SK-N-SH treated with all-trans-retinoic acid at 6 μM for 48 hours (cell line): Measurements from ENCODE around the gene MRPL21.

Source experiments
- ATAC-seq: fragments of 200-7000 bp; cut with Tn5 transposase; 3 replicates; pipeline ENCODE4 v1.9.1; 2020; ENCODE audit warnings: mild to moderate bottlenecking, moderate library complexity
- BACH2 ChIP-seq: fragments of 250-450 bp; sonication (Bioruptor Pico); IDR thresholded peaks from 2 replicates; pipeline ENCODE4 v1.9.0; 2021; ENCODE audit warnings: mild to moderate bottlenecking, borderline replicate concordance
- CSDC2 ChIP-seq: fragments of 250-450 bp; sonication (Bioruptor Pico); IDR thresholded peaks from 2 replicates; pipeline ENCODE4 v1.5.0; 2020; ENCODE audit warnings: mild to moderate bottlenecking, moderate library complexity
- CSRNP3 ChIP-seq: fragments of 250-450 bp; sonication (Bioruptor Pico); IDR thresholded peaks from 2 replicates; pipeline ENCODE4 v1.5.1; 2021; ENCODE audit warnings: mild to moderate bottlenecking, moderate library complexity
- ESRRG ChIP-seq: fragments of 250-450 bp; sonication (Bioruptor Pico); IDR thresholded peaks from 2 replicates; pipeline ENCODE4 v1.6.1; 2021; ENCODE audit warnings: mild to moderate bottlenecking
- GLIS3 ChIP-seq: fragments of 250-450 bp; sonication (Bioruptor Pico); IDR thresholded peaks from 2 replicates; pipeline ENCODE4 v1.5.0; 2020; ENCODE audit warnings: mild to moderate bottlenecking, moderate library complexity
- OSR1 ChIP-seq: fragments of 250-450 bp; sonication (Bioruptor Pico); IDR thresholded peaks from 2 replicates; pipeline ENCODE4 v1.8.0; 2022; ENCODE audit warnings: moderate library complexity, mild to moderate bottlenecking, inconsistent platforms
- PATZ1 ChIP-seq: fragments of 250-450 bp; sonication (Bioruptor Pico); IDR thresholded peaks from 2 replicates; pipeline ENCODE4 v1.8.0; 2020; ENCODE audit warnings: mild to moderate bottlenecking, moderate library complexity, borderline replicate concordance
- PPARA ChIP-seq: fragments of 250-450 bp; sonication (Bioruptor Pico); IDR thresholded peaks from 2 replicates; pipeline ENCODE4 v1.5.0; 2020; ENCODE audit warnings: mild to moderate bottlenecking, borderline replicate concordance
- RARB ChIP-seq: fragments of 250-450 bp; sonication (Bioruptor Pico); IDR thresholded peaks from 2 replicates; pipeline ENCODE4 v1.8.0; 2021; ENCODE audit warnings: mild to moderate bottlenecking, moderate library complexity
- TCF4 ChIP-seq: fragments of 250-450 bp; sonication (Bioruptor Pico); IDR thresholded peaks from 2 replicates; pipeline ENCODE4 v1.8.0; 2021; ENCODE audit warnings: mild to moderate bottlenecking, moderate library complexity, borderline replicate concordance
- TOX ChIP-seq: fragments of 250-450 bp; sonication (Bioruptor Pico); IDR thresholded peaks from 2 replicates; pipeline ENCODE4 v1.8.0; 2021; ENCODE audit warnings: mild to moderate bottlenecking, moderate library complexity, borderline replicate concordance
- ZC3H10 ChIP-seq: fragments of 250-450 bp; sonication (Bioruptor Pico); IDR thresholded peaks from 2 replicates; pipeline ENCODE4 v1.5.1; 2021; ENCODE audit warnings: mild to moderate bottlenecking, moderate library complexity
- ZFP3 ChIP-seq: fragments of 250-450 bp; sonication (Bioruptor Pico); IDR thresholded peaks from 2 replicates; pipeline ENCODE4 v1.5.0; 2020; ENCODE audit warnings: mild to moderate bottlenecking, moderate library complexity
- ZFP30 ChIP-seq: fragments of 450-650 bp; formaldehyde crosslinking; IDR thresholded peaks from 2 replicates; pipeline ENCODE4 v1.5.0; 2022; ENCODE audit warnings: mild to moderate bottlenecking, moderate library complexity
- ZNF565 ChIP-seq: fragments of 450-650 bp; formaldehyde crosslinking; conservative IDR thresholded peaks from 2 replicates; pipeline ENCODE4 v1.5.0; 2020; ENCODE audit warnings: low read depth, mild to moderate bottlenecking, moderate library complexity
- ZNF70 ChIP-seq: fragments of 450-650 bp; formaldehyde crosslinking; IDR thresholded peaks from 2 replicates; pipeline ENCODE4 v1.5.0; 2020; ENCODE audit warnings: mild to moderate bottlenecking, moderate library complexity
- ZNF8 ChIP-seq: fragments of 450-650 bp; formaldehyde crosslinking; IDR thresholded peaks from 2 replicates; pipeline ENCODE4 v1.5.0; 2020; ENCODE audit warnings: mild to moderate bottlenecking, moderate library complexity
- TF ChIP-seq, protein P1 (sequence below): fragments of 250-450 bp; sonication (Bioruptor Pico); IDR thresholded peaks from 2 replicates; pipeline ENCODE4 v1.8.0; 2021; ENCODE audit warnings: low read depth, mild to moderate bottlenecking, moderate library complexity, borderline replicate concordance
- TF ChIP-seq, protein P2 (sequence below): fragments of 250-450 bp; sonication (Bioruptor Pico); IDR thresholded peaks from 2 replicates; pipeline ENCODE4 v1.5.1; 2020; ENCODE audit warnings: low read depth, mild to moderate bottlenecking, moderate library complexity
- TF ChIP-seq, protein P3 (sequence below): fragments of 250-450 bp; sonication (Bioruptor Pico); IDR thresholded peaks from 2 replicates; pipeline ENCODE4 v1.5.0; 2020; ENCODE audit warnings: mild to moderate bottlenecking, moderate library complexity

Gene MRPL21

DNA sequence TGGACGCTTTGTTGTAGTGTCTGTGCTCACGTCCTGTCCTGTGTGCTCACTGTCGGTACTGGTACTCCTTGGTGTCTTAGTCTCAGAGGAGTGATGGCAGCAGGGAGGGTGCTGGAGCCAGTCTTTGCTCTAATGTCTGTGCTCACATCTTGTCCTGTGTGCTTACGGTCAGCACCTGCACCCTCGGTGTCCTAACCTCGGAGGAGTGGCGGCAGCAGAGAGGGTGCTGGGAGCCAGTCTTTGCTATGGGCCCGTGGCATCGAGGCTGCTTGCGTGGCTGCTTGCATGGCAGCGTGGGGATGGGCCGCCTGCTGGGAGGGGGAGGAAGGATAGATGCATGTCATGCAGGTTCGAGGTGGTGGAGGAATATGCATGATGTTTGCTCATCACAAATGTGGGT lies 12.8 kb upstream of the MRPL21 start:
- TF ChIP-seq PPARA: no peak
- no peak for TF ChIP-seq OSR1 (CRISPR knock-in tag)
- no peak for TF ChIP-seq BACH2 (CRISPR knock-in tag)
- no peak for TF ChIP-seq TOX (CRISPR knock-in tag)
- no peak for TF ChIP-seq CSDC2 (CRISPR knock-in tag)
- no peak for ATAC-seq

DNA sequence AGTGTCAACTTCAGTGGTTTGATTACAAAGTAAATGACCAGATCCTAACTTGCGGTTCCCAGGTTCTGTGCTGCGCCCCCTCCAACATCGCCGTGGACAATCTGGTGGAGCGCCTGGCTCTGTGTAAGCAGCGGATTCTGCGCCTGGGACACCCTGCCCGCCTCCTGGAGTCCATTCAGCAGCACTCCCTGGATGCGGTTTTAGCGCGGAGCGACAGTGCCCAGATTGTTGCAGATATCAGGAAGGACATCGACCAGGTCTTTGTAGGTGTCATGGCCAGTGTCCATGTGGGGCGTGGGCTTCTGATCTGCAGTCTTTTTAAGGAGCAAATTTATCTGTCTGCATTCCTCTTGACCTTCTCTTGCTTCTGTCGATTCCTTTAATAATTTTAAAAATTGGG lies 11.1 kb upstream of the MRPL21 start:
- no peak for ATAC-seq
- TF ChIP-seq TOX (CRISPR knock-in tag) (no peak), GLIS3 (CRISPR knock-in tag) (no peak), ZC3H10 (CRISPR knock-in tag) (no peak), CSDC2 (CRISPR knock-in tag) (no peak), ZFP3 (CRISPR knock-in tag) (no peak), TCF4 (CRISPR knock-in tag) (no peak), ZFP30 (CRISPR knock-in tag) (no peak)
- TF ChIP-seq, protein P1, sequence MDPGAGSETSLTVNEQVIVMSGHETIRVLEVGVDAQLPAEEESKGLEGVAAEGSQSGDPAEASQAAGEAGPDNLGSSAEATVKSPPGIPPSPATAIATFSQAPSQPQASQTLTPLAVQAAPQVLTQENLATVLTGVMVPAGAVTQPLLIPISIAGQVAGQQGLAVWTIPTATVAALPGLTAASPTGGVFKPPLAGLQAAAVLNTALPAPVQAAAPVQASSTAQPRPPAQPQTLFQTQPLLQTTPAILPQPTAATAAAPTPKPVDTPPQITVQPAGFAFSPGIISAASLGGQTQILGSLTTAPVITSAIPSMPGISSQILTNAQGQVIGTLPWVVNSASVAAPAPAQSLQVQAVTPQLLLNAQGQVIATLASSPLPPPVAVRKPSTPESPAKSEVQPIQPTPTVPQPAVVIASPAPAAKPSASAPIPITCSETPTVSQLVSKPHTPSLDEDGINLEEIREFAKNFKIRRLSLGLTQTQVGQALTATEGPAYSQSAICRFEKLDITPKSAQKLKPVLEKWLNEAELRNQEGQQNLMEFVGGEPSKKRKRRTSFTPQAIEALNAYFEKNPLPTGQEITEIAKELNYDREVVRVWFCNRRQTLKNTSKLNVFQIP: no peak
- TF ChIP-seq, protein P2, sequence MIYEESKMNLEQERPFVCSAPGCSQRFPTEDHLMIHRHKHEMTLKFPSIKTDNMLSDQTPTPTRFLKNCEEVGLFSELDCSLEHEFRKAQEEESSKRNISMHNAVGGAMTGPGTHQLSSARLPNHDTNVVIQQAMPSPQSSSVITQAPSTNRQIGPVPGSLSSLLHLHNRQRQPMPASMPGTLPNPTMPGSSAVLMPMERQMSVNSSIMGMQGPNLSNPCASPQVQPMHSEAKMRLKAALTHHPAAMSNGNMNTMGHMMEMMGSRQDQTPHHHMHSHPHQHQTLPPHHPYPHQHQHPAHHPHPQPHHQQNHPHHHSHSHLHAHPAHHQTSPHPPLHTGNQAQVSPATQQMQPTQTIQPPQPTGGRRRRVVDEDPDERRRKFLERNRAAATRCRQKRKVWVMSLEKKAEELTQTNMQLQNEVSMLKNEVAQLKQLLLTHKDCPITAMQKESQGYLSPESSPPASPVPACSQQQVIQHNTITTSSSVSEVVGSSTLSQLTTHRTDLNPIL (CRISPR knock-in tag): no peak

- no peak for TF ChIP-seq GLIS3 (CRISPR knock-in tag)
- no peak for TF ChIP-seq TCF4 (CRISPR knock-in tag)
- no peak for ATAC-seq
Observed at GRCh38 chr11:68913188-68913587, 9.6 kb upstream of the MRPL21 start.

GRCh38 chr11:68912254-68912653 lies 8.6 kb upstream of the MRPL21 start:
- ATAC-seq: no peak
- TF ChIP-seq GLIS3 (CRISPR knock-in tag): no peak

- TF ChIP-seq ESRRG (CRISPR knock-in tag) (no peak), RARB (CRISPR knock-in tag) (no peak), CSRNP3 (CRISPR knock-in tag) (no peak), PATZ1 (CRISPR knock-in tag) (no peak), PPARA (no peak), ZC3H10 (CRISPR knock-in tag) (no peak), ZFP30 (CRISPR knock-in tag) (no peak)
- TF ChIP-seq, all 23 proteins: peak for 0
- ATAC-seq: no peak
Observed at GRCh38 chr11:68911731-68912130, 8.1 kb upstream of the MRPL21 start.

DNA sequence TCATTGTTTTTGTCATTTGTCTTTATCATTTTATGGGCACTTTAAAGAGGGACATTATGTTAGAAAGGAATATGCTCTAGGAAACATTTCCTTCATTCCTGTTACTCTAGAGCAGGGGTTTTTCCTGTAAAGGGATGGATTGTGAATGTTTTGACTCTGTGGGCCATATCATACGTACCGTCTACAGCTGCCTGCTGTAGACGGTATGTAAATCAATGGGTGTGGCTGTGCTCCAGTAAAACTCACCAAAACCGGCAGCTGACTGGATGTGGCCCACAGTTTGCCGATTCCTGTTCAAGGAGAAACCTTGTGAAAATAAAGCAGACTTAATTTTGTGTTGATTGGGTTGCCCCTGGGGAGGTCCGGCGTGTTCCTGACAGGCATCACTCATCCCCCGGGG lies 7.3 kb upstream of the MRPL21 start:
- no peak for TF ChIP-seq ZNF565 (CRISPR knock-in tag)
- TF ChIP-seq ZNF8 (CRISPR knock-in tag): no peak
- no peak for TF ChIP-seq RARB (CRISPR knock-in tag)
- TF ChIP-seq, protein P2 (CRISPR knock-in tag): no peak
- no peak for TF ChIP-seq TOX (CRISPR knock-in tag)
- no peak for TF ChIP-seq OSR1 (CRISPR knock-in tag)
- TF ChIP-seq, protein P3, sequence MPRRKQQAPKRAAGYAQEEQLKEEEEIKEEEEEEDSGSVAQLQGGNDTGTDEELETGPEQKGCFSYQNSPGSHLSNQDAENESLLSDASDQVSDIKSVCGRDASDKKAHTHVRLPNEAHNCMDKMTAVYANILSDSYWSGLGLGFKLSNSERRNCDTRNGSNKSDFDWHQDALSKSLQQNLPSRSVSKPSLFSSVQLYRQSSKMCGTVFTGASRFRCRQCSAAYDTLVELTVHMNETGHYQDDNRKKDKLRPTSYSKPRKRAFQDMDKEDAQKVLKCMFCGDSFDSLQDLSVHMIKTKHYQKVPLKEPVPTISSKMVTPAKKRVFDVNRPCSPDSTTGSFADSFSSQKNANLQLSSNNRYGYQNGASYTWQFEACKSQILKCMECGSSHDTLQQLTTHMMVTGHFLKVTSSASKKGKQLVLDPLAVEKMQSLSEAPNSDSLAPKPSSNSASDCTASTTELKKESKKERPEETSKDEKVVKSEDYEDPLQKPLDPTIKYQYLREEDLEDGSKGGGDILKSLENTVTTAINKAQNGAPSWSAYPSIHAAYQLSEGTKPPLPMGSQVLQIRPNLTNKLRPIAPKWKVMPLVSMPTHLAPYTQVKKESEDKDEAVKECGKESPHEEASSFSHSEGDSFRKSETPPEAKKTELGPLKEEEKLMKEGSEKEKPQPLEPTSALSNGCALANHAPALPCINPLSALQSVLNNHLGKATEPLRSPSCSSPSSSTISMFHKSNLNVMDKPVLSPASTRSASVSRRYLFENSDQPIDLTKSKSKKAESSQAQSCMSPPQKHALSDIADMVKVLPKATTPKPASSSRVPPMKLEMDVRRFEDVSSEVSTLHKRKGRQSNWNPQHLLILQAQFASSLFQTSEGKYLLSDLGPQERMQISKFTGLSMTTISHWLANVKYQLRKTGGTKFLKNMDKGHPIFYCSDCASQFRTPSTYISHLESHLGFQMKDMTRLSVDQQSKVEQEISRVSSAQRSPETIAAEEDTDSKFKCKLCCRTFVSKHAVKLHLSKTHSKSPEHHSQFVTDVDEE: no peak
- TF ChIP-seq PATZ1 (CRISPR knock-in tag): no peak
- TF ChIP-seq ZNF70: no peak
- no peak for TF ChIP-seq BACH2 (CRISPR knock-in tag)
- ATAC-seq: no peak
